Natural killer cell treated with Interleukin-12 subunit alpha and Interleukin-12 subunit beta and Interleukin-15 and Interleukin-18, amount 100 ng/mL, for 72 hours (primary cell): ENCODE data around the gene CCL17. TPM values are rescaled to one million over a fixed set of nuclear protein-coding genes. Genes with fewer than 3 reads are reported as not detected.

Experiments
- ATAC-seq, 2 donors: fragments of 150-1000 bp; cut with Tn5 transposase in 1 of 2; sonication (Bioruptor Pico), chemical (Tn5 transposase) in 1 of 2; 2 replicates each; pipeline ENCODE4 v1.10.0; 2021
- DNase-seq: peaks from one replicate; pipeline ENCODE4 v3.0.0; 2022; ENCODE audit warnings: low spot score
- H3K27ac Mint-ChIP-seq, 2 donors: 1 replicate in 1 of 2; 2 replicates in 1 of 2; pipeline ENCODE4 v1.8.0; 2022; ENCODE audit warnings: mixed read lengths in 2 of 2, mild to moderate bottlenecking in 1 of 2, moderate library complexity in 1 of 2
- H3K27me3 Mint-ChIP-seq, 2 donors: 1 replicate in 1 of 2; 2 replicates in 1 of 2; pipeline ENCODE4 v1.8.0; 2022; ENCODE audit warnings: mixed read lengths in 2 of 2
- H3K36me3 Mint-ChIP-seq: one replicate; pipeline ENCODE4 v1.8.0; 2022; ENCODE audit warnings: mixed read lengths
- H3K4me1 Mint-ChIP-seq, 2 donors: 1 replicate in 1 of 2; 2 replicates in 1 of 2; pipeline ENCODE4 v1.8.0; 2022; ENCODE audit warnings: low read depth in 2 of 2, mixed read lengths in 2 of 2, mild to moderate bottlenecking in 1 of 2
- H3K4me3 Mint-ChIP-seq: one replicate; pipeline ENCODE4 v1.8.0; 2022; ENCODE audit warnings: mixed read lengths
- H3K9me3 Mint-ChIP-seq: 2 replicates; pipeline ENCODE4 v1.8.0; 2022; ENCODE audit warnings: mixed read lengths
- total RNA-seq, 2 donors: library from RNA; stranded (reverse); gene quantifications; one replicate each; pipeline ENCODE4 v1.2.3, GENCODE V29; 2022

The CCL17 gene
- total RNA-seq, 2 donors from 2014 or later, result 5.6 TPM; not detected in 1

DNA sequence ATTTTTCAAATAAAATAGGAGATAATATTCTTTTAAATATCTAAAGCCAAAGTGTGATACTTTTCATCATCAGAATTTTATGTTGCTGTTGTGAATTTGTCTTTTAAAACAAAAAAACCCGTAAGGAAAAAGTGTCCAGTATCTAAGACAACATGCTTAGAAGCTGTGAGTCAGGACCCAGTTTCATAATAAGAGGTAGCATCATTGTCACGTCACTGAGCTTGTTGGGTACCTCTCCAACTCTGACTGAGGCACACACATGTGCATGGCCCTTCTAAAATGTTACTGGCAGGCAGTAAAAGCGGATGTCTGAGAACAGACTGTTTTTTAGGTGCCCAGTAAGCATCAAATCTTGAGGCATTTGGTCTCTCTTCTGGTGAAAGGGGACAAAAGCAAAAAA, 40.1 kb downstream of the CCL17 start:
- no peak for ATAC-seq
- H3K4me1 Mint-ChIP-seq, result peaks cover 14 to 22% of the 10 kb centered on the region in 2 donors
- peaks cover 21% of the 10 kb centered on the region for H3K36me3 Mint-ChIP-seq
- H3K27ac Mint-ChIP-seq, result no peak overlapping the region
- H3K27me3 Mint-ChIP-seq, result no peaks in the 10 kb centered on the region
- no peaks in the 10 kb centered on the region for H3K9me3 Mint-ChIP-seq
- DNase-seq, result no peak
- no peak overlapping the region for H3K4me3 Mint-ChIP-seq

DNA sequence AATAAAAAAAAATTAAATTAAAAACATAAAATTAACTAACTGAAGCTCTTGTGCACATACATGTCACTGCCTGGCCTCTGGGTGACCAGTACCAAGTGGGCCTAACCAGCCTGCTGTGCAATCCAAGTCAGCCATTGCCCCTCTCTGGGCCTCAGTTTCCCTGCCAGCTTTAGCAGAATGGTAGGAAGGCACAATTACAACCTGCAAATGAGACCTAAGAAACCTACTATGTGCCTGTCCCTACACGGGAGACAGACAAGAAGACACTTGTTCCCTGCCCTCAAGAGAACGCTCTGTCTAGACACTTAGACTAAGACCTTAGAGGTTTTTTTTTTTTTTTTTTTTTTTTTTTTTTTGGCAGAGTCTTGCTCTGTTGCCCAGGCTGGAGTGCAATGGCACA, 40.9 kb downstream of the CCL17 start:
- H3K36me3 Mint-ChIP-seq, result peaks cover 13% of the 10 kb centered on the region
- no peaks in the 10 kb centered on the region for H3K9me3 Mint-ChIP-seq
- H3K27ac Mint-ChIP-seq, result no peak overlapping the region
- peaks cover 15 to 22% of the 10 kb centered on the region in 2 donors for H3K4me1 Mint-ChIP-seq
- ATAC-seq (no peak), DNase-seq (no peak)
- H3K27me3 Mint-ChIP-seq, result no peaks in the 10 kb centered on the region
- H3K4me3 Mint-ChIP-seq, result no peak overlapping the region

DNA sequence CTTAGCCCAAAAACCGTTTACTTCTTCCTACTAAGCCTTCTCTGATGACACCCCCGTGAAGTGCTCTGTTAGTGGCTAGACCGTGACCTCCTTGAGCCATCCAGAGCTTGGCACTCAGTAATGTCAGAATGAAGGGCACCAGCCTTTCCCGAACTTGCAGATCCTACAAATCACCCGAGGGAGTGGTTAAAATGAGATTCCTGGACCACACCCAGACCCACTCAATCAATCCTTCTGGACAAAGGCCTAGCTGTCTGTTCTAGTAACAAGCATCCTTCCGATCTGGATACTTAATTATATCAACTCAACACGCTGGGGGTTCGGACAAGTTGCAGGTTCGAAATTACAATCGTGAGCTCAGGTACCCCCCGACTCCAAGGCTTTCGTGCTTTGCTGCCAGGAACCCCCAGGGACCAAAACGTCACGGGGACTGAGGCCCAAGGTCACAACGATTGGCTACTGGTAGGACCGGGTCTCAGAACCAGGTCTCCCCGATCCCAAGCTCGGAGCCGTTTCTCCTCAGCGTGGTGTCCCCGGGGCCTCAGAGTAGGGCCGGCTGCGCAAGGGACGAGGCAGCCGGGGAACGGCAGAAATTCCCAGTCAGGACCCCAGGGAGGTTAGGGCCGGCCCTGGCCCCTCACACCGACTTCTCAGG, 42.1 kb downstream of the CCL17 start:
- Mint-ChIP-seq H3K9me3 (no peaks in the 10 kb centered on the region), H3K4me3 (peak overlapping the region; percentile 92), H3K36me3 (peaks cover 3% of the 10 kb centered on the region), H3K27me3 (no peaks in the 10 kb centered on the region), H3K4me1 (peaks cover 15 to 26% of the 10 kb centered on the region in 2 donors), H3K27ac (peak overlapping the region; percentile 79 to 92)
- DNase-seq (peak; percentile 68), ATAC-seq (peak; percentile 49 to 53)

DNA sequence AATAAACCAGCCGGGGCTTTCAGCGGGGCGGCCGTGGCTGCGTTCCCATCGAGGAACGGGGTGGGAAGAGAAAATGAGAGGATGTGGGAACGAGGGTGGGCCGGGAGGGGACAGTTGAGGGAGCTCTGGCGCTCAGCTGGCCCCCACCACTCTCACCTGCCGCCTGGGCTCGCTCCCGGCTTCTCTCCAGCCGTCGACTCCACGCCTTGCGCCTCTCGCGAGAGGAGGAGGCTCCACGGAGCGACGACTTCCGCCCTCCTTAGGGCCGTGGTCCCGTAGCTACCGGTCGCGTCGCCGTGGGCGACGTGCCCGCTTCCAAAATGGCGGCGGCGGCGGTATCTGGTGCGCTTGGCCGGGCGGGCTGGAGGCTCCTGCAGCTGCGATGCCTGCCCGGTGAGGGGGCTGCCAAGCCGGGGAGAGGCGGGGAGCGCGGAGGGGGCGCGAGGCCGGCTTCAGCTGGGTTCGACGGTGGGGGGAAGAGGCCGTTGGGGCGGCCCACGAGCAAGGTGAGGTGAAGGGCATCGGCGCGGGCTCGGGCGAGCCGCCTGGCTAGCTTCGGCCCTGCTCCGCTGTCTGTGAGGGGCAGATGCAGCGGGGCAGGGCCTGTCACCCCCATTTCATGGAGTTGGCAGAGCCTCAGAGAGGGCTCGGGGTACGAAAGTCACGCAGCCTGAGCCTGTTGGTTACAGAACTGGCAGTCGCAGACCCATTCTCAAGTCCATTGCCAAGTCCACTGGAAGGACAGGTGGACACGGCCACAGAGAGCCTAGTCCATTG, 42.8 kb downstream of the CCL17 start, which contains the start of the genes CIAPIN1 and COQ9:
Gene CIAPIN1 (minus strand): TSS at position 200 of the 777 bp plus-strand sequence. CDS start 6,457 bp downstream, outside the sequence.
Gene COQ9 (plus strand): TSS at position 294 of the 777 bp plus-strand sequence. CDS start 27 bp downstream, at position 321.
- H3K27ac Mint-ChIP-seq, result peak within 1 kb of the TSS; percentile 79 to 92
- peak; percentile 100 for ATAC-seq
- H3K4me3 Mint-ChIP-seq, result peak within 1 kb of the TSS; percentile 92
- H3K36me3 Mint-ChIP-seq, result no peaks in the 10 kb centered on the region
- no peaks in the 10 kb centered on the region for H3K9me3 Mint-ChIP-seq
- H3K4me1 Mint-ChIP-seq, result peaks cover 15 to 26% of the 10 kb centered on the region in 2 donors
- H3K27me3 Mint-ChIP-seq, result no peaks in the 10 kb centered on the region
- peak; percentile 94 for DNase-seq

DNA sequence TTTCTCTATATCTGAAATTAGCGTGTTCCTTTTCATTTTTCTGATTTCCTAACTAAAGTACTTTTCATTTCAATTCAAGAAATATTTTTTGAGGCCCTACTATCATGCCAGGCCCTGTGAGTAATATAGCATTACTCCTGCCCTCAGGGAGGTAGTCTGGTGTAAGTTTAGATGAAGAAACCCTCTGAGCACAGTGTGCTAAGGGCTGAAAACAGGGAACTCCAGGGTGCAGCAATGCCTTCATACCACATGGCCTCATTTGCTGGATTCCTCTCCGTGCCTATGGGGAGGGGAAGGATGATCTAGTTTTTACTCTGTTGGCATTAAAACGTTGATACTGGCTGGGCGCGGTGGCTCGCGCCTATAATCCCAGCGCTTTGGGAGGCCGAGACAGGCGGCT, 47.5 kb downstream of the CCL17 start:
- Mint-ChIP-seq H3K4me3 (no peak overlapping the region), H3K4me1 (peaks cover 8 to 11% of the 10 kb centered on the region in 2 donors), H3K27me3 (no peaks in the 10 kb centered on the region), H3K9me3 (no peaks in the 10 kb centered on the region), H3K27ac (no peak overlapping the region), H3K36me3 (peaks cover 16% of the 10 kb centered on the region)
- ATAC-seq (no peak), DNase-seq (no peak)

DNA sequence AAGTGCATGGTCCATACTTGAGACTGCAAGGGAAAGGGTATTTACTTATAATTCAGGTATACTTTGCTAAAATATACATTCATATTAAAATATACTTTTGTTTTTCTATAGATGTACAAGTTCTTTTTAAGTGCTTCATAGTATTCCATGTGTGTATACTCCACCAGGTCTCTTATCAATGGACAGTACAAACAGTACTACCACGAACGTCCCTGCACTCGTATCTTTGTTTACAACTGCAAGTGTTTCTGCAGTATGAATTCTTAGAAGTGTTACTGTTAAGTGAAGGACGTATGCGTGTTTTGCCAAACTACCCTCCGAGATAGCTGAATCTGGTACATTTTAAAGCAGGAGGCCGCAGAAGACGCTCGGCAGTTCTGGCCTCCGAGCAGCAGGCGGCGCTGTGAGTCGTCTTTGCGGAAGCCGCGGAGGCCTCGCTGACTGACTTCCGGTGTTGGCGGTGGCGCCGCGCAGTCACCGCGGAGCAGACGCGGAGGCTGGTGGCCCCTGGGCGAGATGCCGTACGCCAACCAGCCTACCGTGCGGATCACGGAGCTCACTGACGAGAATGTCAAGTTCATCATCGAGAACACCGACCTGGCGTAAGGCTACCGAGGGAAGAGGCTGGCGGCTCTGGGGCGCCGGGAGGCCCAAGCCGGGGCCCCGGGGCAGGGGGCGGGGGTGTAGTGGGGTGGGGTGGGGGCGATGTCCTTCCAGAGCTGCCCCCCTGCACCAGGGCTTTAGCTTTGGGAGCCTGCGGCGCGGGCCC, 57.8 kb downstream of the CCL17 start, which contains the start of gene POLR2C:
Gene POLR2C (plus strand): TSS at position 471 of the 769 bp plus-strand sequence. CDS start 46 bp downstream, at position 517.
- Mint-ChIP-seq H3K4me3 (peak within 1 kb of the TSS; percentile 95), H3K4me1 (peaks cover 22 to 30% of the 10 kb centered on the region in 2 donors), H3K9me3 (no peaks in the 10 kb centered on the region), H3K27me3 (no peaks in the 10 kb centered on the region), H3K27ac (peak within 1 kb of the TSS; percentile 91 to 95), H3K36me3 (peaks cover 23% of the 10 kb centered on the region)
- DNase-seq (peak; percentile 92), ATAC-seq (peak; percentile 96)

DNA sequence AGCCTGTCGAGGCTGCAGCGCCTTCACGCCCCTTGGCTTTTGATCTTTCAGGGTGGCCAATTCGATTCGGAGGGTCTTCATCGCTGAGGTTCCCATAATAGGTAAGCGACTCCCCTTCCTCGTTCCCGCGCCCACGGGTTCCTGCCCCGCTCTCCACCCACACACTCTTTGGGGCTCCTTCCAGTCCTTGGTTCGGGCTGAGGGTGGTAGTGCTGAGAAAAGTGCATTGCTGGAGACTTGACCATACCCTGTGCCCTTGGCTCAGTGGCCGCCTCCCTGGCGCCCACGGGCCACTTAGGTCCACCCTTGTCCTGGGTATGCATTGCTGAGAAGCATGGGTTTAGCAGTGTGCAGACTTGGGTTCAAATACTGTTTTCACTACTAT, 58.4 kb downstream of the CCL17 start:
- Mint-ChIP-seq H3K27ac (peak overlapping the region; percentile 91 to 95), H3K4me3 (peak overlapping the region; percentile 95), H3K4me1 (peaks cover 22 to 30% of the 10 kb centered on the region in 2 donors), H3K27me3 (no peaks in the 10 kb centered on the region), H3K9me3 (no peaks in the 10 kb centered on the region), H3K36me3 (peaks cover 25% of the 10 kb centered on the region)
- DNase-seq (no peak), ATAC-seq (peak; percentile 4 to 50)

DNA sequence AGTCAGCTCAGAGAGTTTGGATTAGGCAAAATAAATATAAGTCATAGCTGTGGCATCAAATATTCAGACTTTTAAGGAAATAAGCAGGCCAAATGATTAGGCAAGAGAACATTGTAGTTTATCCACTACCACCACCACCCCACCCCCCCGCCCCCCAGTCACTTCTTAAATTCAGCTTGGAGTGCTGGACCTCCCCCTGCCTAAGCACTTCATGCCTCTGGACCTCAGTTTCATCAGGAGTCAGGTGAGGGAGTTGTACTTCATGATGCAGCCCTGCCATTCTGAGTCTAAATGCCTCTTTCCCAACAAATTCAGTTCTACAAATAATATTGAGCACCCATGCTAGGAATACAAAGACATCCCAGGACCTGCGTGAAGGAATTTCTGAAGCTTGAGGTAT, 60.0 kb downstream of the CCL17 start:
- Mint-ChIP-seq H3K9me3 (no peaks in the 10 kb centered on the region), H3K27ac (peak overlapping the region in 1 of 2 donors; percentile 8), H3K27me3 (no peaks in the 10 kb centered on the region), H3K4me1 (peaks cover 24 to 30% of the 10 kb centered on the region in 2 donors), H3K4me3 (no peak overlapping the region), H3K36me3 (peaks cover 33% of the 10 kb centered on the region)
- ATAC-seq, result no peak
- DNase-seq, result no peak

Other genes starting within 250 kb of the CCL17 start
- 100 to 1,000 TPM; 117 to 121 TPM for gene PSME3IP1, start 218.7 kb upstream of the CCL17 start, total RNA-seq
- 10 to 100 TPM; 36.4 to 43.6 TPM for gene RSPRY1, start 218.4 kb upstream of the CCL17 start, total RNA-seq
- gene ARL2BP, start 159.5 kb upstream of the CCL17 start, total RNA-seq, result 10 to 100 TPM; 28.3 to 32.3 TPM
- under 1 TPM in 1 of 2 donors, not detected in 1; 0.67 TPM for gene PLLP, start 120.1 kb upstream of the CCL17 start, total RNA-seq
- gene CCL22, start 46.0 kb upstream of the CCL17 start, total RNA-seq, result 10 to 100 TPM in 1 of 2 donors, not detected in 1; 12.9 TPM
- gene CX3CL1, start 32.3 kb upstream of the CCL17 start, total RNA-seq, result not detected
- 10 to 100 TPM; 54.0 to 92.0 TPM for gene CIAPIN1, start 42.6 kb downstream of the CCL17 start, total RNA-seq
- gene COQ9, start 42.7 kb downstream of the CCL17 start, total RNA-seq, result 10 to 100 TPM; 34.2 to 42.9 TPM
- 10 to 100 TPM; 63.8 to 85.4 TPM for gene POLR2C, start 57.9 kb downstream of the CCL17 start, total RNA-seq
- gene DOK4, start 81.7 kb downstream of the CCL17 start, total RNA-seq, result 1 to 10 TPM; 4.2 to 6.5 TPM
- 10 to 100 TPM; 13.9 to 21.5 TPM for gene CCDC102A, start 131.8 kb downstream of the CCL17 start, total RNA-seq
- gene ADGRG5, start 137.9 kb downstream of the CCL17 start, total RNA-seq, result 10 to 100 TPM; 86.8 to 95.0 TPM
- 10 to 100 TPM in 1 of 2 donors, 1 to 10 TPM in 1; 4.8 to 13.7 TPM for gene ADGRG1, start 223.9 kb downstream of the CCL17 start, total RNA-seq